H7 (cell line): ENCODE data around the gene SIGLEC15. TPM values are rescaled to one million over a fixed set of nuclear protein-coding genes. Genes with fewer than 3 reads are reported as not detected.
A peak's percentile ranks its signal among the peaks of the same experiment; 100 is the strongest.
"Not testable (repeated sequence)": the region's sequence is repeated elsewhere in the genome, so short reads cannot be mapped to it uniquely, and the experiment has no call there.

ENCODE experiments used
- DNase-seq: peaks from one replicate; pipeline ENCODE4 v3.0.0; 2012
- H3K27me3 ChIP-seq: 2 replicates; pipeline ENCODE4 v1.6.0; 2011; ENCODE audit warnings: mild to moderate bottlenecking, low read length; ENCODE audit not compliant: control insufficient read depth, insufficient read depth
- H3K36me3 ChIP-seq: replicated peaks from 2 replicates; pipeline ENCODE4 v1.5.1; 2011; ENCODE audit warnings: low read length; ENCODE audit not compliant: control insufficient read depth, insufficient read depth
- H3K4me3 ChIP-seq: 2 replicates; pipeline ENCODE4 v1.5.1; 2011; ENCODE audit warnings: low read depth, mild to moderate bottlenecking, control low read depth, low read length, moderate library complexity; ENCODE audit not compliant: insufficient read depth
- total RNA-seq: library from RNA; depleted of rRNA; stranded (reverse); fragments of >200 nt; shearing (Covaris generic); gene quantifications from 2 replicates; pipeline ENCODE4 v1.2.3, GENCODE V29; 2014

Gene SIGLEC15
- total RNA-seq, 1 experiment from 2014 or later, result not detected

DNA sequence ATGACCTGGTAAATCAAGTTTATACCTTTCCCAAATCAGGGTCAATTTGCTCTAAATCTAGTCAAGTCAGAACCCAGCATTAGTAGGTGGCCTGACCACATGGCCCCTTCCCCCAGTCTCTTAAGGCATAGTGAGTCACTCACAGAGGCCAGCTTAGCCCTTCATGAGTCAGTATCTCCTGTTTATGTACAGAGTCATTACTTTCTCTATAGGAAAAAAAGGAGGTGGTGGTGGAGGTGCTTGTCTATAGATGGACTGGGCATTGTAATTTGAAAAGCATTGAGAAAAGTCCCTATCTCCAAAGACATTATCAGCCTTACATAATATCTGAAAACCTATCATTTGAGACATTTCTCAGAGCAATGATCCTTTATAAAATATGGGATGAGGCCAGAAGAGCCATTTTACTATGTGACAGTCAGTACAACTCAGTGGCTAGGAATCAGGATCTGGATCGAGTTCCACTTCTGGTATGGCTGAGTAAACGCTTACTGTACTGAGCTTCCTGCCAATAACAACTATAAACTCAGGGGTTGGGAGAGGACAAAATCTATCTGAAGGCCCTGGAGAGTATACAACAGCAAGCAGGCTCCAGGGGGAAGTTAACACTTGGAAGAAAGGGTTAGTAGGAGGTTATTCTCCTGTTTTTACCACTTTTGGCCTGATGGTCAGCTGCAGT lies 22.5 kb upstream of the SIGLEC15 start:
- no peak for DNase-seq
- Histone ChIP-seq H3K27me3 (no peaks in the 10 kb centered on the region), H3K4me3 (no peak overlapping the region), H3K36me3 (no peaks in the 10 kb centered on the region)

DNA sequence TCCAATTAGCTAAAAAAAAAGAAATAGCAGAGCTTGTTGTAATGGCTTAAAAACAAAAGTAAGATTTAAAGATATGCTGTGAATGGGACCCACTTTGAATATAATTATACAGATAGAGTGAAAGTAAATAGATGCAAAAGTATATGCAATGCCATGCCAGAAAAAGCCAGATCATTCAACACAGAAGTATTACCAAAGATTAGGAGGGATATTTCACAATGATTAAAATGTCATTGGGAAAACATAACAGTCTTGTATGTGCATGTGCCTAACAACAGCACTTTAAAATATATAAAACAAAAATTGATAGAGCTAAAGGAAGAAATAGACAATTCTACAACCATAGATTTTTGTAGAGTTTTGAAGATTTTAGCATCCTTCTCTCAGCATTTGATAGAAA lies 19.9 kb upstream of the SIGLEC15 start:
- Histone ChIP-seq H3K4me3 (no peak overlapping the region), H3K36me3 (no peaks in the 10 kb centered on the region), H3K27me3 (no peaks in the 10 kb centered on the region)
- DNase-seq, result no peak

- no peak overlapping the region for H3K4me3 ChIP-seq
- no peak for DNase-seq
- no peaks in the 10 kb centered on the region for H3K36me3 ChIP-seq
- H3K27me3 ChIP-seq, result no peaks in the 10 kb centered on the region
Measured at GRCh38 chr18:45806226-45806625, 19.2 kb upstream of the SIGLEC15 start.

DNA sequence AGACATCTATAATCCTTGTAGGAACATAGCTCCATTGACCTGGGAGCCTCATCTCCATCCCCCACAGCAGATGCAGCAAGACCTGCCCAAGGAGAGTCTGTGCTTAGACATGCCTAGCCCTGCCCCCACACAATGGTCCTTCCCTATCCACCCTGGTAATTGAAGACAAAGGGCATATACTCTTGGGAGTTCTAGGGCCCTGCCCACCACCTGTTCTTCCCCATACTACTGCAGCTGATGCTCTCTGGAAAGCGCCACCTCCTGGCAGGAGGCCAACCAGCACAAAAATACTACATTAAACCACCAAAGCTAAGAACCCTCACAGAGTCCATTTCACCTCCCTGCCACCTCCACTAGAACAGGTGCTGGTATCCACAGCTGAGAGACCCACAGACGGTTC lies 18.3 kb upstream of the SIGLEC15 start:
- H3K4me3 ChIP-seq, DNase-seq, H3K36me3 ChIP-seq, H3K27me3 ChIP-seq: not testable (repeated sequence)

- not testable (repeated sequence) for H3K27me3 ChIP-seq, H3K36me3 ChIP-seq, DNase-seq, H3K4me3 ChIP-seq
Measured at GRCh38 chr18:45814733-45815132, 10.7 kb upstream of the SIGLEC15 start.

GRCh38 chr18:45817543-45817942 lies 7.9 kb upstream of the SIGLEC15 start:
- H3K36me3 ChIP-seq, result no peaks in the 10 kb centered on the region
- no peak for DNase-seq
- H3K27me3 ChIP-seq, result no peaks in the 10 kb centered on the region
- no peak overlapping the region for H3K4me3 ChIP-seq

GRCh38 chr18:45818765-45819164 lies 6.7 kb upstream of the SIGLEC15 start:
- H3K4me3 ChIP-seq, DNase-seq, H3K27me3 ChIP-seq, H3K36me3 ChIP-seq: not testable (repeated sequence)

- no peak for DNase-seq
- Histone ChIP-seq H3K4me3 (no peak overlapping the region), H3K27me3 (no peaks in the 10 kb centered on the region), H3K36me3 (no peaks in the 10 kb centered on the region)
Measured at GRCh38 chr18:45820106-45820745, 5.2 kb upstream of the SIGLEC15 start.

DNA sequence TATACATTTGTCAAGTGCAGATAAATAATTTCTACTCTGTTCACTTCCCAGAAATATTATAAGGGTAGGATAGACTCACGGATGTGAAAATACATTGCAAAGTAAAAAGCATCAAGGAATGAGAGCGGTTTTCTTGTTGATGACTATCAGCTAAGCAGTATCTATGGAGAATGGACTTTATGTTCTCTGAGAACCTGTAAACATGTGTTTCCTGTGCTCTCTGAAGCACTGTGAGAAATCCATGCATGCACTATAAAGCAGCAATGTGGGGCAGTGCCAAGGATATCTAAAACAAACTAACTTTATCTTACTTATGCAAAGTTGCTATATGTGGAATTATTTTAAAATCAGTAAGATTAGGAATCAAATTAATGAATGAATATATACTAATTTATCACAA lies 4.4 kb upstream of the SIGLEC15 start:
- H3K36me3 ChIP-seq, result no peaks in the 10 kb centered on the region
- DNase-seq, result no peak
- no peak overlapping the region for H3K4me3 ChIP-seq
- no peaks in the 10 kb centered on the region for H3K27me3 ChIP-seq

- H3K4me3 ChIP-seq, result no peak overlapping the region
- no peak for DNase-seq
- H3K36me3 ChIP-seq, result no peaks in the 10 kb centered on the region
- no peaks in the 10 kb centered on the region for H3K27me3 ChIP-seq
Measured at GRCh38 chr18:45821711-45822110, 3.8 kb upstream of the SIGLEC15 start.

- no peaks in the 10 kb centered on the region for H3K36me3 ChIP-seq
- no peaks in the 10 kb centered on the region for H3K27me3 ChIP-seq
- no peak overlapping the region for H3K4me3 ChIP-seq
- no peak for DNase-seq
Measured at GRCh38 chr18:45826084-45826483, 609 bp downstream of the SIGLEC15 start.

DNA sequence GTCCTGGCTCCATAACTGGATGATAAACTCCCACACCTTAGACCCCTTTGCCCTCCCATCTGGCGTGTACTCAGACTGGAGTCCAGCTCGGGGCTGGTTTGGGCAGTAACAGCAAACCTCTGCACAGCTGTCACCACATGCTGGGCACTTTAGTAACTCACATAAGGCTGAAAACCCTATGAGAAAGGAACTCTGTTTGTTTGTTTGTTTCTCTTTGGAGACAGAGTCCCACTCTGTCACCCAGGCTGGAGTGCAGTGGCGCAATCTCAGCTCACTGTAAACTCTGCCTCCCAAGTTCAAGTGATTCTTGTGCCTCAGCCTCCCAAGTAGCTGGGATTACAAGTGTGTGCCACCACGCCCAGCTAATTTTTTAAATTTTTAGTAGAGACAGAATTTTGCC lies 1.2 kb downstream of the SIGLEC15 start:
- H3K4me3 ChIP-seq, DNase-seq, H3K27me3 ChIP-seq, H3K36me3 ChIP-seq: not testable (repeated sequence)

- H3K27me3 ChIP-seq, result no peaks in the 10 kb centered on the region
- H3K36me3 ChIP-seq, result no peaks in the 10 kb centered on the region
- no peak overlapping the region for H3K4me3 ChIP-seq
- peak; percentile 59 for DNase-seq
Measured at GRCh38 chr18:45828917-45829811, 3.7 kb downstream of the SIGLEC15 start.

DNA sequence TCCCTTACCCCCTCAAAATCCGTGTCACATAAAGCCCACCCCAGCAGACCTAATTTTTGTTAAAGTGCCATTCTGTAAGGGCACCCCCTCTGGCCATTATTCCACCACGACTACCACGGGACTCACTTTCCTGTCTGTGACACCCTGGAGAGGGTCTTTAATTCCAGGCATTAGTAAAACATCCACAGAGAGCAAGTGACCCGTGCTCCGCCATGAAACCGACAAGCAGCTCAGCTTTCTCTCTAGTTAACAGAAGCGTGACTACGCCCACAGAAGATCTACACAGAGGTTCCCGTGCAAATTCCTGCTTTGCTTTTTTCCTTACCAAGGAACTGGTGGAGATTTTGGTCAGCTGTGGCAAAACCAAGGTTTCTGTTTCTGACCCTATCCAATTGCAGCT lies 4.4 kb downstream of the SIGLEC15 start:
- H3K4me3 ChIP-seq, result no peak overlapping the region
- no peaks in the 10 kb centered on the region for H3K36me3 ChIP-seq
- no peak for DNase-seq
- no peaks in the 10 kb centered on the region for H3K27me3 ChIP-seq

DNA sequence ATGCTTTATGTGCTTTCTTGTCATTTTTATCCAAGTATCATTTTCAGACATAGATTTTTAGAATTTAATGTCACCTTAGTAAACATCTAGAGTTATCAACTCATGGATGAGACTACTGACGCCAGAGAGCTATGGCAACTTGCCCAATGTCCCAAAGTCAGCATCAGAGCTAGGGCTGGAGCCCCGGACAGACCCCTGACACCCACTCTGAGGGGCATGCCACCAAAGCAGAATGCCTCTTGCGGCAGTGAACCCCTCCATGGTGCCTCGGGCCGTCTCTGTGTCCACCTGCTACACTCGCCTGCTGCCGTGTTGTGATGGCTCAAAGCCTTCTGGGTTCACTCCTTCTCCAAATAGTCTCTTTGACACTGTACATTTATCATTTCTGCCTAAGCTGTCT lies 5.4 kb downstream of the SIGLEC15 start:
- no peak for DNase-seq
- H3K36me3 ChIP-seq, result no peaks in the 10 kb centered on the region
- peaks cover 2% of the 10 kb centered on the region for H3K27me3 ChIP-seq
- no peak overlapping the region for H3K4me3 ChIP-seq
